ENCODE measurements around the gene KLF13.

GRCh38 chr15:31379042-31379441 is 52.4 kb downstream of the KLF13 start:
- TF ChIP-seq CTCF (IDR thresholded peaks at IDR 0.05; ENCODE audit: insufficient read depth, low read depth, low read length) (no peak), EZH2 (IDR thresholded peaks at IDR 0.05; ENCODE audit: insufficient read depth, low read length) (no peak)

Measured in astrocyte (in vitro differentiated cells and primary cell).